Mesothelial cell of epicardium (in vitro differentiated cells): ENCODE measurements around the gene EFNA3. TPM values are rescaled to one million over a fixed set of nuclear protein-coding genes. Genes with fewer than 3 reads are reported as not detected.
A peak's percentile ranks its signal among the peaks of the same experiment; 100 is the strongest.

Experiments
- DNase-seq, 2 experiments: peaks; one replicate each; pipeline ENCODE4 v3.0.0; 2021; ENCODE audit warnings: low spot score in 2 of 2; ENCODE audit not compliant: unreplicated experiment in 2 of 2
- H3K27ac Mint-ChIP-seq: 2 replicates; pipeline ENCODE4 v1.8.0; 2021; ENCODE audit warnings: mixed read lengths
- H3K27me3 Mint-ChIP-seq: 2 replicates; pipeline ENCODE4 v1.8.0; 2021; ENCODE audit warnings: low read depth, mixed read lengths
- H3K36me3 Mint-ChIP-seq: 2 replicates; pipeline ENCODE4 v1.8.0; 2021; ENCODE audit warnings: mixed read lengths
- H3K4me1 Mint-ChIP-seq: 2 replicates; pipeline ENCODE4 v1.8.0; 2021; ENCODE audit warnings: mixed read lengths
- H3K4me3 Mint-ChIP-seq: 2 replicates; pipeline ENCODE4 v1.8.0; 2021; ENCODE audit warnings: mild to moderate bottlenecking, moderate library complexity, mixed read lengths
- H3K9me3 Mint-ChIP-seq: 2 replicates; pipeline ENCODE4 v1.8.0; 2021; ENCODE audit warnings: mixed read lengths
- total RNA-seq: library from RNA; stranded (reverse); gene quantifications from 3 replicates; pipeline ENCODE4 v1.2.1, GENCODE V29; 2021
- TF ChIP-seq, protein P1 (sequence below): fragments of 200-600 bp; sonication (generic); IDR thresholded peaks from one replicate; pipeline ENCODE4 v1.5.0; 2021; ENCODE audit warnings: antibody characterized with exemption; ENCODE audit not compliant: unreplicated experiment

EFNA3 gene
- total RNA-seq, 1 donor from 2014 or later = 14.6 TPM

GRCh38 chr1:155050560-155051341 lies 27.9 kb upstream of the EFNA3 start, which contains the start of gene ADAM15:
ADAM15 (plus strand) TSS chr1:155051316; CDS start chr1:155051387, 71 bp downstream.
- H3K4me3 Mint-ChIP-seq = peak within 1 kb of the TSS; percentile 79
- H3K4me1 Mint-ChIP-seq = peaks cover 28% of the 10 kb centered on the region
- no peaks in the 10 kb centered on the region for H3K36me3 Mint-ChIP-seq
- TF ChIP-seq, protein P1, sequence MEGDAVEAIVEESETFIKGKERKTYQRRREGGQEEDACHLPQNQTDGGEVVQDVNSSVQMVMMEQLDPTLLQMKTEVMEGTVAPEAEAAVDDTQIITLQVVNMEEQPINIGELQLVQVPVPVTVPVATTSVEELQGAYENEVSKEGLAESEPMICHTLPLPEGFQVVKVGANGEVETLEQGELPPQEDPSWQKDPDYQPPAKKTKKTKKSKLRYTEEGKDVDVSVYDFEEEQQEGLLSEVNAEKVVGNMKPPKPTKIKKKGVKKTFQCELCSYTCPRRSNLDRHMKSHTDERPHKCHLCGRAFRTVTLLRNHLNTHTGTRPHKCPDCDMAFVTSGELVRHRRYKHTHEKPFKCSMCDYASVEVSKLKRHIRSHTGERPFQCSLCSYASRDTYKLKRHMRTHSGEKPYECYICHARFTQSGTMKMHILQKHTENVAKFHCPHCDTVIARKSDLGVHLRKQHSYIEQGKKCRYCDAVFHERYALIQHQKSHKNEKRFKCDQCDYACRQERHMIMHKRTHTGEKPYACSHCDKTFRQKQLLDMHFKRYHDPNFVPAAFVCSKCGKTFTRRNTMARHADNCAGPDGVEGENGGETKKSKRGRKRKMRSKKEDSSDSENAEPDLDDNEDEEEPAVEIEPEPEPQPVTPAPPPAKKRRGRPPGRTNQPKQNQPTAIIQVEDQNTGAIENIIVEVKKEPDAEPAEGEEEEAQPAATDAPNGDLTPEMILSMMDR = peak; percentile 97
- peak within 1 kb of the TSS; percentile 86 for H3K27ac Mint-ChIP-seq
- no peaks in the 10 kb centered on the region for H3K9me3 Mint-ChIP-seq
- H3K27me3 Mint-ChIP-seq = peaks cover 13% of the 10 kb centered on the region
- peak; percentile 73 to 90 for DNase-seq

GRCh38 chr1:155051342-155051776 lies 27.3 kb upstream of the EFNA3 start:
- H3K9me3 Mint-ChIP-seq = no peaks in the 10 kb centered on the region
- H3K27ac Mint-ChIP-seq = no peak overlapping the region
- peaks cover 13% of the 10 kb centered on the region for H3K27me3 Mint-ChIP-seq
- H3K36me3 Mint-ChIP-seq = peaks cover 2% of the 10 kb centered on the region
- TF ChIP-seq, protein P1 = no peak
- no peak for DNase-seq
- peaks cover 28% of the 10 kb centered on the region for H3K4me1 Mint-ChIP-seq
- peak overlapping the region; percentile 62 for H3K4me3 Mint-ChIP-seq

- TF ChIP-seq, protein P1 = no peak
- Mint-ChIP-seq H3K36me3 (peaks cover 2% of the 10 kb centered on the region), H3K4me1 (peaks cover 28% of the 10 kb centered on the region), H3K9me3 (no peaks in the 10 kb centered on the region), H3K4me3 (peak overlapping the region; percentile 62), H3K27me3 (peaks cover 13% of the 10 kb centered on the region), H3K27ac (peak overlapping the region; percentile 21)
- no peak for DNase-seq
Observed at GRCh38 chr1:155051777-155052398, 26.7 kb upstream of the EFNA3 start.

- DNase-seq = no peak
- Mint-ChIP-seq H3K27me3 (peaks cover 13% of the 10 kb centered on the region), H3K36me3 (peaks cover 2% of the 10 kb centered on the region), H3K9me3 (no peaks in the 10 kb centered on the region), H3K4me1 (peaks cover 28% of the 10 kb centered on the region), H3K4me3 (peak overlapping the region; percentile 62), H3K27ac (no peak overlapping the region)
- TF ChIP-seq, protein P1 = no peak
Observed at GRCh38 chr1:155052439-155053395, 25.9 kb upstream of the EFNA3 start.

- Mint-ChIP-seq H3K4me3 (no peak overlapping the region), H3K27me3 (peaks cover 13% of the 10 kb centered on the region), H3K36me3 (peaks cover 2% of the 10 kb centered on the region), H3K9me3 (no peaks in the 10 kb centered on the region), H3K4me1 (peaks cover 28% of the 10 kb centered on the region), H3K27ac (no peak overlapping the region)
- TF ChIP-seq, protein P1 = no peak
- DNase-seq = no peak
Observed at GRCh38 chr1:155053531-155054105, 25.0 kb upstream of the EFNA3 start.
